Measurements from ENCODE around the gene C1orf87. TPM values are rescaled to one million over a fixed set of nuclear protein-coding genes. Genes with fewer than 3 reads are reported as not detected.

The C1orf87 gene, protein sequence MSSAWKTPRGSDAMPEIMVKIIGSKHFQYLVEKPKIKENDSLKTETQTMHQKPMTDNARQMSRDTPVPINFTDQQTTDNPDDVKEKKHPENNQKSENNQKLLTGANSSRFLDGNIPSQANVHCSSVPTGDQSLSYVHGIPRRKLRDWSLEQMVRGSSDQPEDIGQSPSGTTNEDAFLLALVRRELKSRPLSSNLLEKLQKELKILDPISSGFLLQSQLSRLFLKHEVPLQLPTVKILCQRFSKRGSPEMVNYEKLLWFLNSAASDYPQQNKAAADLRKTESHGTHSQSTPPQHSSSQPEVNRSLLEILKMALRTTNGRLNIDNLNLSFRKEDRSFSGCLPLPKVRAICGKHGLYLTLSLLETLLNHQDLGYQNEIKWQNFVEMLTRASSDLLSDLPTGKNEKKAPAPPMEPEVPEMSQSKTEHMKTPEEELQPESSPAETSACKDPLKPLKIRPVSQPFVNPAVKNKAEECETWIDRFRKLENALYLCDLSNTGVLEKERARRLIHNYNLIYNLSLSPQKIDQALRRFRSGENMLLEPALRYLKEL
- total RNA-seq (ENCODE audit: low replicate concordance): not detected in 2 replicates

DNA sequence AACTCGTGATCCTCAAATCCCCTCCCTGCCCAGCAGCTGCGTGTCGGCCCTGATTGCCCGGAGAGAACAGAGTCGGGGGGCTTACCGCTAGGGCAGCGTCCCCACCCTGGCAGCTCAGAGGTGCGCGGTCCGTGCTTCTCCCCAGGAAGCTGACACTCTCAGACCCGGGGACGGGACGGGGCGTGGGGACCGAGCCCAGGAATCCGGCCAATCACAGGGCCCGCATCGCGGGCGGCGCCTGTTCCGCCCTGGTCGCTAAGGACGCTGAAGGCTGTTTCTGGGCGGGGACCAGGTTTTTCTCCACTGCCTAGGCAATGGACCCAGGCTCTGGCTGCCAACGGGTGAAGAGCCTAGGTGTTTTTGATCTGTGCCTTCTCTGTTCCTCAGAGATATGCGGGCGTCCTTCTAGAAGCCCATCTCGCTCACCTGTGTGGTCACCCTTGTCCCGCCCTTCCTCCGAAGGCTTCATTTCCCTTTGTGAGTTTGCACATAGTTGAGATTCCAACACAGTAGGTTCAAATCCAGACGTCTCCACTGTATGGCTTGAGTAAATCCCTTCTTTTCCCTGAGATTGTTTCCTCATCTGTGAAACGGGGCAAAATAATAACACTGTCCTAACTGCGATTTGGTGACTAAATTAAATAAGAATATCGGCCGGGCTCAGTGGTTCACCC is at the start of gene C1orf87:
Gene C1orf87, minus strand, starts transcription at position 166 of the 674 bp plus-strand sequence. CDS start 1,127 bp downstream, outside the sequence.
- no peak within 1 kb of the TSS for H3K4me3 ChIP-seq (ENCODE audit: low read depth, low read length)
- TF ChIP-seq, protein P1, sequence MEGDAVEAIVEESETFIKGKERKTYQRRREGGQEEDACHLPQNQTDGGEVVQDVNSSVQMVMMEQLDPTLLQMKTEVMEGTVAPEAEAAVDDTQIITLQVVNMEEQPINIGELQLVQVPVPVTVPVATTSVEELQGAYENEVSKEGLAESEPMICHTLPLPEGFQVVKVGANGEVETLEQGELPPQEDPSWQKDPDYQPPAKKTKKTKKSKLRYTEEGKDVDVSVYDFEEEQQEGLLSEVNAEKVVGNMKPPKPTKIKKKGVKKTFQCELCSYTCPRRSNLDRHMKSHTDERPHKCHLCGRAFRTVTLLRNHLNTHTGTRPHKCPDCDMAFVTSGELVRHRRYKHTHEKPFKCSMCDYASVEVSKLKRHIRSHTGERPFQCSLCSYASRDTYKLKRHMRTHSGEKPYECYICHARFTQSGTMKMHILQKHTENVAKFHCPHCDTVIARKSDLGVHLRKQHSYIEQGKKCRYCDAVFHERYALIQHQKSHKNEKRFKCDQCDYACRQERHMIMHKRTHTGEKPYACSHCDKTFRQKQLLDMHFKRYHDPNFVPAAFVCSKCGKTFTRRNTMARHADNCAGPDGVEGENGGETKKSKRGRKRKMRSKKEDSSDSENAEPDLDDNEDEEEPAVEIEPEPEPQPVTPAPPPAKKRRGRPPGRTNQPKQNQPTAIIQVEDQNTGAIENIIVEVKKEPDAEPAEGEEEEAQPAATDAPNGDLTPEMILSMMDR (IDR thresholded peaks at IDR 0.05; ENCODE audit: insufficient read depth, low read length): no peak
- DNase-seq (ENCODE audit: low read depth): no peak

DNA sequence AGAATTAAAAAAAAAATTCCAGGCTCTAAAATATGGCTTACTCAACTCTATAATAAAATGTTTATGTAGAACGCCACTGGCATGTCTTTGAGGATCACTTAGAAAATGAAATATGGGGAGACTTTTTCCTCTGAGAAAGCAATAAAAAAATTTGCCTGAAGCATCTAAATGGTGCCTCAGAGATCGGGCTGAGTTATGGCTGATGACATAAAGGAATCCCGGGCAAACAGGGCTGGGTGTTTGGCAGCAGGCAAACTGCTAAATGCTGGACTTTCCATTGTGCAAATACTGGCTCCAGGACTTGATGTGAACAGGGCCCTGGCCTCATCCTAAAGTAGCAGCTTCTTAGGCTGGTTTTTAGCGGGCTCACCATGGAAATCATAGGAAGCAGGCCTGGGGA is 44.5 kb upstream of the C1orf87 start:
- TF ChIP-seq, protein P1 (IDR thresholded peaks at IDR 0.05; ENCODE audit: insufficient read depth, low read length): no peak
- H3K4me3 ChIP-seq (ENCODE audit: low read depth, low read length): no peak overlapping the region
- no peak for DNase-seq (ENCODE audit: low read depth)

DNA sequence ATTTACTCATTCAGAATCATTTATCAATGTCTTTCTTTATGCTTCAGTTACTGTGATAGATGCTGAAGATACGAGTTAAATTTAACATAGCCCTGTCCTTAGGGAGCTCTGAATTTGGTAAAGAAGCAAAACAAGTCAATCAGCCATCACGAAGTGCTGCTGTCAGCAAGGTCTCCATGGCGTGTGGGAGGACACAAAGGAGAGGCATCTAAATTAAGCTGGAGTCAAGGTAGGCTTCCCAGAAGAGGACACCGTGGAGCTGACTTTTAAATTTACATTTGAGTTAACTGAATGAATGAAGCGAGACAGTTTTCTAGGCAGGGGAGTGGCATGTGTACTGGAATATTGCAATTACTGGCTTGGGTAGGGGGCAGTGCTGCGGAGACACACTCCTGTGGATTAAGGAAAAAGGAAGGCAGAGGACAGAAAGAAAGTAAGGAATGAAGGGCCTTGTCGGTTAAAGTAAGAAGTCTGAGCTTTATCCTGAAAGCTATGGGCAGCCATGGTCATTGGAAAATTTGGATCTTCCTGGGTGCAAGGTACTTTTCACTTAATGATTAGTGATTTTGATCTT is 41.3 kb upstream of the C1orf87 start:
- TF ChIP-seq, protein P1 (IDR thresholded peaks at IDR 0.05; ENCODE audit: insufficient read depth, low read length): no peak
- DNase-seq (ENCODE audit: low read depth): no peak
- H3K4me3 ChIP-seq (ENCODE audit: low read depth, low read length): no peak overlapping the region

DNA sequence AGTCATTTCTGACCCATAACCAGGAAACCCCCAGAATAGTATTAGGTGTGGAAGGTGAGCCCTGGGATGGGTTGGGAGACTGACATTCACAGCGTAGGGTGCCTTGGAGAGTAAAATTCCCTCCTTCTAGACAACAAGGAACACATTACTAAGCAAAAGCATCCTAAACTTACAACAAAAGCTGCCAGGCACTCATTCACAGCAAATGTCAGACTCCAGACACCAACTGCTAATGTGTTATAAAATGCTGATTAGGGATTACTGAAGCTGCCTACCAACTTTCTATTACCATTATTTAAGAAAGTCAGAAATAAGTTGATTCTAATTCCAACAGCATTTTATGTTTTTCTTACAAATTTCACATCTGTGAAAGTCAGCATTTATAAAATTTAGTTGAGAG is 40.0 kb upstream of the C1orf87 start:
- no peak for DNase-seq (ENCODE audit: low read depth)
- TF ChIP-seq, protein P1 (IDR thresholded peaks at IDR 0.05; ENCODE audit: insufficient read depth, low read length): no peak
- no peak overlapping the region for H3K4me3 ChIP-seq (ENCODE audit: low read depth, low read length)

DNA sequence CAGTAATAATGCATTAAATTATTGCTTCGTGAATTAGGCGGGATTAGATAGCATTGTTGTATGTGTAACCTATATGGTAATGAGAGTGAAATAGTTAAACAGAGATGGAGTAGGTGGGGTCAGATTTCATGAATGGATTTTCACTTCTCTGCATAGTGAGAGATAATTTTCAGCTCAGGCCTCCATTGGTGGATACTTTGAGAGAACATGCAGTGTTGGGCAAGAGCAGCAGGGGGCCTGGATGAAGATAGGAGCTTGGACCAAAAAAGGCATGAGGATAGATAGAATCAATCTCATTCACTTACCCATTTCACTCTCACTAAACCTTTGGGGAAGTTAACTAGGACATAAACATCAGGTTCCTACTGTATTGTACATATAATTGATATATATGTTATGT is 39.5 kb upstream of the C1orf87 start:
- TF ChIP-seq, protein P1 (IDR thresholded peaks at IDR 0.05; ENCODE audit: insufficient read depth, low read length): peak; percentile 6
- H3K4me3 ChIP-seq (ENCODE audit: low read depth, low read length): no peak overlapping the region
- DNase-seq (ENCODE audit: low read depth): no peak

DNA sequence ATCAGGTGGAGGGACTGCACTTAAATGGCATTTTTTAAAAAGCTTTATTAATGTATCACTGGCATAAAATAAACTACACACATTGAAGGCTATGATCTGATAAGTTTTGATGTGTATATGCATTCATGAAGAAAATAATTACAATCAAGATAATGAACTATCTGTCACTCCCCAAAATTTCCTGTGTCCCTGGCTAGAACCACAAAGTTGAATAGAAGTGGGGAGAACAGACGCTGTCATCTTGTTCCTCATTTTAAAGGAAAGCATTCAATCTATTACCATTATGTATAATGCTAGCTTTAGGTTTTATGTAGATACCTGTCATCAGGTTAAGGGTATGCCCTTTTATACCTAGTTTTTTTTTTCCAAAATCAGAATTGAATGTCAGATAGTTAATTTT is 38.1 kb upstream of the C1orf87 start:
- TF ChIP-seq, protein P1 (IDR thresholded peaks at IDR 0.05; ENCODE audit: insufficient read depth, low read length): no peak

More for the DNA sequence above, 38.1 kb upstream of the C1orf87 start:
- DNase-seq (ENCODE audit: low read depth): no peak
- H3K4me3 ChIP-seq (ENCODE audit: low read depth, low read length): no peak overlapping the region
